Measurements from ENCODE around the gene NRXN3. TPM values are rescaled to one million over a fixed set of nuclear protein-coding genes. Genes with fewer than 3 reads are reported as not detected.

Gene NRXN3
- polyA plus RNA-seq, 1 donor (not counting 4 experiments of a cell fraction or from before 2014, with no cell fraction given): 0.89 TPM

GRCh38 chr14:79729731-79730130, 1559.6 kb downstream of the NRXN3 start:
- Histone ChIP-seq H3K27ac (ENCODE audit: control insufficient read depth, insufficient read depth, low read length) (no peak overlapping the region), H3K27me3 (ENCODE audit: control insufficient read depth, extremely low read depth, insufficient read depth, low read length) (no peaks in the 10 kb centered on the region), H3K36me3 (ENCODE audit: control insufficient read depth in 2 of 2, extremely low read depth in 1 of 2, insufficient read depth in 2 of 2, low read length in 2 of 2) (no peaks in the 10 kb centered on the region), H3K4me3 (ENCODE audit: control insufficient read depth in 2 of 3, extremely low read depth in 1 of 3, insufficient read depth in 2 of 3, low read depth in 1 of 3, low read length in 3 of 3) (no peak overlapping the region), H3K9me1 (ENCODE audit: control insufficient read depth, extremely low read depth, insufficient read depth, low read length) (no peaks in the 10 kb centered on the region), H3K79me2 (ENCODE audit: control insufficient read depth, insufficient read depth, low read length) (no peaks in the 10 kb centered on the region), H3K9ac (ENCODE audit: control insufficient read depth, extremely low read depth, insufficient read depth, low read length) (no peak overlapping the region), H3K9me3 (ENCODE audit: control insufficient read depth, low read depth, low read length) (no peaks in the 10 kb centered on the region), H3K4me2 (ENCODE audit: control insufficient read depth, extremely low read depth, insufficient read depth, low read depth, low read length) (no peak overlapping the region), H4K20me1 (ENCODE audit: control insufficient read depth, extremely low read depth, insufficient read depth, low read length) (no peaks in the 10 kb centered on the region), H3K4me1 (ENCODE audit: control insufficient read depth, extremely low read depth, insufficient read depth, low read length) (no peaks in the 10 kb centered on the region), H2AFZ (ENCODE audit: control insufficient read depth, low read length) (no peak overlapping the region)
- TF ChIP-seq EZH2 (IDR thresholded peaks at IDR 0.05; ENCODE audit: low read length): no peak
- no peak for TF ChIP-seq CTCF (optimal IDR thresholded peaks at IDR 0.05 in 1 of 3, IDR thresholded peaks at IDR 0.05 in 1 of 3, conservative IDR thresholded peaks at IDR 0.05 in 1 of 3; ENCODE audit: extremely low read depth in 1 of 3, insufficient read depth in 2 of 3, low read length in 3 of 3)
- DNase-seq (ENCODE audit: low read depth, low spot score): no peak
- dilution Hi-C loops (cut with MboI; ENCODE audit: extremely low pct_ligation_motif_present, low sequenced_read_pairs): no loop called here
- FAIRE-seq: no peak

- H4K20me1 ChIP-seq (ENCODE audit: control insufficient read depth, extremely low read depth, insufficient read depth, low read length): no peaks in the 10 kb centered on the region
- no peaks in the 10 kb centered on the region for H3K79me2 ChIP-seq (ENCODE audit: control insufficient read depth, insufficient read depth, low read length)
- no peaks in the 10 kb centered on the region for H3K9me3 ChIP-seq (ENCODE audit: control insufficient read depth, low read depth, low read length)
- H3K9me1 ChIP-seq (ENCODE audit: control insufficient read depth, extremely low read depth, insufficient read depth, low read length): no peaks in the 10 kb centered on the region
- no peak overlapping the region for H2AFZ ChIP-seq (ENCODE audit: control insufficient read depth, low read length)
- TF ChIP-seq CTCF (optimal IDR thresholded peaks at IDR 0.05 in 1 of 3, IDR thresholded peaks at IDR 0.05 in 1 of 3, conservative IDR thresholded peaks at IDR 0.05 in 1 of 3; ENCODE audit: extremely low read depth in 1 of 3, insufficient read depth in 2 of 3, low read length in 3 of 3) (no peak), EZH2 (IDR thresholded peaks at IDR 0.05; ENCODE audit: low read length) (no peak)
- no peak overlapping the region for H3K27ac ChIP-seq (ENCODE audit: control insufficient read depth, insufficient read depth, low read length)
- no peak for DNase-seq (ENCODE audit: low read depth, low spot score)
- dilution Hi-C loops (cut with MboI; ENCODE audit: extremely low pct_ligation_motif_present, low sequenced_read_pairs): no loop called here
- H3K27me3 ChIP-seq (ENCODE audit: control insufficient read depth, extremely low read depth, insufficient read depth, low read length): no peaks in the 10 kb centered on the region
- no peak for FAIRE-seq
- H3K9ac ChIP-seq (ENCODE audit: control insufficient read depth, extremely low read depth, insufficient read depth, low read length): no peak overlapping the region
- H3K4me2 ChIP-seq (ENCODE audit: control insufficient read depth, extremely low read depth, insufficient read depth, low read depth, low read length): no peak overlapping the region
- H3K4me1 ChIP-seq (ENCODE audit: control insufficient read depth, extremely low read depth, insufficient read depth, low read length): no peaks in the 10 kb centered on the region
- H3K36me3 ChIP-seq (ENCODE audit: control insufficient read depth in 2 of 2, extremely low read depth in 1 of 2, insufficient read depth in 2 of 2, low read length in 2 of 2): no peaks in the 10 kb centered on the region
- H3K4me3 ChIP-seq (ENCODE audit: control insufficient read depth in 2 of 3, extremely low read depth in 1 of 3, insufficient read depth in 2 of 3, low read depth in 1 of 3, low read length in 3 of 3): no peak overlapping the region
These were observed 1560.0 kb downstream of the NRXN3 start for GRCh38 chr14:79730196-79730595.
